Upper lobe of right lung (tissue), 1 donor: ENCODE measurements around the gene IGDCC3. TPM values are rescaled to one million over a fixed set of nuclear protein-coding genes. Genes with fewer than 3 reads are reported as not detected.

Experiments used
- ATAC-seq: fragments of 200-7000 bp; cut with Tn5 transposase; one replicate; pipeline ENCODE4 v1.9.1; 2020; ENCODE audit warnings: mild to moderate bottlenecking, moderate library complexity
- DNase-seq: peaks from one replicate; pipeline ENCODE4 v3.0.0-alpha.2; 2020
- H3K27ac ChIP-seq: fragments of 200-600 bp; one replicate; pipeline ENCODE4 v1.8.0; 2022
- H3K27me3 ChIP-seq: fragments of 200-600 bp; one replicate; pipeline ENCODE4 v1.8.0; 2022; ENCODE audit warnings: mild to moderate bottlenecking
- H3K36me3 ChIP-seq: fragments of 200-600 bp; one replicate; pipeline ENCODE4 v1.8.0; 2022
- H3K4me1 ChIP-seq: fragments of 200-600 bp; one replicate; pipeline ENCODE4 v1.8.0; 2022
- H3K4me3 ChIP-seq: fragments of 200-600 bp; one replicate; pipeline ENCODE4 v1.8.0; 2022; ENCODE audit warnings: mild to moderate bottlenecking
- H3K9me3 ChIP-seq: fragments of 200-600 bp; one replicate; pipeline ENCODE4 v1.8.0; 2022
- intact Hi-C: fragments of 100-400 bp; cut with DNase I; formaldehyde crosslinking; loops from one replicate; pipeline ENCODE4 v1.11.0; 2022
- total RNA-seq: library from RNA; stranded (reverse); fragmentation: NEBNext Ultra II Directional; extraction: Animal tissue kit (Norgen Biotek cat#: 25700); gene quantifications from one replicate; pipeline ENCODE4 v1.2.1, GENCODE V29; 2021
- TF ChIP-seq, protein P1 (sequence below): fragments of 200-600 bp; IDR thresholded peaks from one replicate; pipeline ENCODE4 v1.8.0; 2022; ENCODE audit warnings: antibody characterized with exemption
- donor health status: DM: no; HTN: yes; CAD: no; lungs with severe emphysema.

Gene IGDCC3
- total RNA-seq, 1 donor from 2014 or later = not detected

- intact Hi-C loops = no loop called here
- Histone ChIP-seq H3K4me3 (no peak overlapping the region), H3K4me1 (peaks cover 12% of the 10 kb centered on the region), H3K36me3 (no peaks in the 10 kb centered on the region), H3K9me3 (no peaks in the 10 kb centered on the region), H3K27ac (no peak overlapping the region), H3K27me3 (no peaks in the 10 kb centered on the region)
- ATAC-seq (no peak), DNase-seq (no peak)
- TF ChIP-seq, protein P1, sequence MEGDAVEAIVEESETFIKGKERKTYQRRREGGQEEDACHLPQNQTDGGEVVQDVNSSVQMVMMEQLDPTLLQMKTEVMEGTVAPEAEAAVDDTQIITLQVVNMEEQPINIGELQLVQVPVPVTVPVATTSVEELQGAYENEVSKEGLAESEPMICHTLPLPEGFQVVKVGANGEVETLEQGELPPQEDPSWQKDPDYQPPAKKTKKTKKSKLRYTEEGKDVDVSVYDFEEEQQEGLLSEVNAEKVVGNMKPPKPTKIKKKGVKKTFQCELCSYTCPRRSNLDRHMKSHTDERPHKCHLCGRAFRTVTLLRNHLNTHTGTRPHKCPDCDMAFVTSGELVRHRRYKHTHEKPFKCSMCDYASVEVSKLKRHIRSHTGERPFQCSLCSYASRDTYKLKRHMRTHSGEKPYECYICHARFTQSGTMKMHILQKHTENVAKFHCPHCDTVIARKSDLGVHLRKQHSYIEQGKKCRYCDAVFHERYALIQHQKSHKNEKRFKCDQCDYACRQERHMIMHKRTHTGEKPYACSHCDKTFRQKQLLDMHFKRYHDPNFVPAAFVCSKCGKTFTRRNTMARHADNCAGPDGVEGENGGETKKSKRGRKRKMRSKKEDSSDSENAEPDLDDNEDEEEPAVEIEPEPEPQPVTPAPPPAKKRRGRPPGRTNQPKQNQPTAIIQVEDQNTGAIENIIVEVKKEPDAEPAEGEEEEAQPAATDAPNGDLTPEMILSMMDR = no peak
Measured at GRCh38 chr15:65404186-65404872, 26.5 kb upstream of the IGDCC3 start.

DNA sequence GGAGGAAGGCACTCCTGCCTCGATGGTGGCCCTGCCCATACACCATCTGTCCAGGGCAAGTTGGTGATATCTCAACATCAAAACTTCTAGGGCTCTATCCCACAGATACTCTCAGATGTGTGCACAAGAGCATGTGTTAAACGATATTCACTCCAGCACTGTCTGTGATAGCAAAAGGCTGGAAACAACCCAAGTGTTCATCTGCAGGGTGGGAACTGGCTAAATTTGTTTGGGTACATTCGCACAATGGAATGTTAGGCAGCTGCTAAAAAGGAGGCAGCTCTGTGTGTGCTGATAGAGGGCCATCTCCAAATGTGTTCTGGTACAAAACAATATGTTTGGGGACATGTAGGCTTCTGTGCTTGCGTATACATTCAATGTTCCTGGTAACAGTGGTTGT lies 25.2 kb upstream of the IGDCC3 start:
- no peak overlapping the region for H3K4me3 ChIP-seq
- DNase-seq = no peak
- intact Hi-C loops = no loop called here
- peaks cover 4% of the 10 kb centered on the region for H3K27me3 ChIP-seq
- no peaks in the 10 kb centered on the region for H3K9me3 ChIP-seq
- TF ChIP-seq, protein P1 = no peak
- peaks cover 12% of the 10 kb centered on the region for H3K4me1 ChIP-seq
- no peak for ATAC-seq
- no peaks in the 10 kb centered on the region for H3K36me3 ChIP-seq
- no peak overlapping the region for H3K27ac ChIP-seq

GRCh38 chr15:65401611-65402240 lies 23.9 kb upstream of the IGDCC3 start:
- Histone ChIP-seq H3K9me3 (no peaks in the 10 kb centered on the region), H3K36me3 (no peaks in the 10 kb centered on the region), H3K27me3 (peaks cover 15% of the 10 kb centered on the region), H3K27ac (no peak overlapping the region), H3K4me1 (peaks cover 12% of the 10 kb centered on the region), H3K4me3 (no peak overlapping the region)
- intact Hi-C loops = no loop called here
- DNase-seq = no peak
- TF ChIP-seq, protein P1 = no peak
- peak; percentile 67 for ATAC-seq

DNA sequence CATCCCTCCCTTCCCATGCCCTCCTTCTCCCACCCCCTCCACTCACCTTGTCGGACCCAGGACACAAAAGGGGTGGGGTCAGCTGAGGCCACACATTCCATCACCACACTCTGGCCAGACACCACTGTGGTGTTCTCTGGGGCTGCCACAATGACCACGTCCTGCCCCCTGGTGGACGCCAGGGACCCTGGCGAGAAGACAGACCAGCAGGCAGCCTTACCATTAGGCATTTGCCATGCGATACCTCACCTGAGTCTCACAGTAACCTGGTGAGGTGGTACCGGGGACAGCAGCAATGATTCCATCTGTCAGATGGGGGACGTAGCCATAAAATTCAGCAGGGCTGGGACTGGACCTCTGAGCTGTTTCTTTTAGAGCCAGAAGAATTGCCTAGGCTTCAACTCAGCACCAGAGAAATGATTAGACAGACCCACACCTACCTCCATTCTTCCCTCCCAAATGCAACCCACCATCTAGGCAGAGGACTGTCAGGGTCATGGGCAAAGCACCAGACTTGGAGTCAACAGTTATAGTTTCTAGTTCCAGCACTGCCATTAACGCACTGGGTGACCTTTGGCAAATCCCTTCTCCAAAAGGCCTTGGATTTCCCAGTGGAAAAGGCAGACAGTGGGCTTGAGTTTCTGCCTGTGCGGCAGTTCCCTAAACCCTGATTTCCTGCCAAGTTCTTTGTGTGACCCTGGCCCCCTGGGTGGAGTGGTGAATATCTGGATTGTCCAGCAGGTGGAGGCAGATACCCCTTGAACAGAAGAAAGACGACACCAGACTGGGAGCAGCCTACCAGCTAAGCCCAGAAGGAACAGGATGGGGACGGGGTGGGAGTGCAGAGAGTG lies 23.2 kb upstream of the IGDCC3 start:
- Histone ChIP-seq H3K27me3 (peaks cover 20% of the 10 kb centered on the region), H3K36me3 (no peaks in the 10 kb centered on the region), H3K4me1 (peaks cover 12% of the 10 kb centered on the region), H3K4me3 (no peak overlapping the region), H3K9me3 (no peaks in the 10 kb centered on the region), H3K27ac (no peak overlapping the region)
- peak; percentile 82 for ATAC-seq
- peak; percentile 77 for DNase-seq
- TF ChIP-seq, protein P1 = peak; percentile 59
- intact Hi-C loops = no loop called here

DNA sequence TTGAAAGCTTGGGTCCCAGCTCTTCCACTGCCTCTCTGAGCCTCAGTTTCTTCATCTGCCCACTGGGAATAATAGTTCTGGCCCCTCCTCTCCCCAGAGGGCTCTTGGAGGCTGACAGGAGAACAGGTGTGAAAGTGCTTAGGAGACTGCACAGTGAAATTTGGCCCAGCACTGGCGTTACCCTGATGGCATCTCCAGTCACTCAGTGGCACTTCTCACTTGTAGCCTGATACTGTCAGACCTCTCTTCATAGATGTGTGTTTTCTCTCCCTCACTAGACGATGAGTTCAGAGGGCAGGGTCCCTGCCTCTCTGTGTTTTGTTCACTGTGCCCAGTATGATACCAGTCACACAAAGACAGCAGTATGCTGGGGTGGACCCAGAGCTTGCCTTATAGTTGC lies 22.2 kb upstream of the IGDCC3 start:
- H3K4me3 ChIP-seq = no peak overlapping the region
- intact Hi-C loops = no loop called here
- TF ChIP-seq, protein P1 = no peak
- peaks cover 12% of the 10 kb centered on the region for H3K4me1 ChIP-seq
- no peak overlapping the region for H3K27ac ChIP-seq
- no peak for DNase-seq
- no peaks in the 10 kb centered on the region for H3K36me3 ChIP-seq
- ATAC-seq = peak; percentile 3
- H3K27me3 ChIP-seq = peaks cover 29% of the 10 kb centered on the region
- no peaks in the 10 kb centered on the region for H3K9me3 ChIP-seq
